NCI-H1930 (cell line): ENCODE data around the gene SLC6A11.

Experiments used
- DNase-seq, 2 experiments: peaks; one replicate each; lab custom pipeline; 2025; lab: John Stamatoyannopoulos, UW

SLC6A11 gene

GRCh38 chr3:10888518-10889090, 72.6 kb downstream of the SLC6A11 start:
- no peak for DNase-seq

- no peak for DNase-seq
Measured at GRCh38 chr3:10889206-10889960, 73.4 kb downstream of the SLC6A11 start.

- DNase-seq: no peak
Measured at GRCh38 chr3:10890665-10891064, 74.6 kb downstream of the SLC6A11 start.

GRCh38 chr3:10892622-10893021, 76.6 kb downstream of the SLC6A11 start:
- no peak for DNase-seq

- DNase-seq: no peak
Measured at GRCh38 chr3:10901296-10901945, 85.4 kb downstream of the SLC6A11 start.

- DNase-seq: no peak
Measured at GRCh38 chr3:10907262-10907661, 91.2 kb downstream of the SLC6A11 start.

- no peak for DNase-seq
Measured at GRCh38 chr3:10910367-10910766, 94.3 kb downstream of the SLC6A11 start.

- DNase-seq: no peak
Measured at GRCh38 chr3:10911350-10912002, 95.4 kb downstream of the SLC6A11 start.

GRCh38 chr3:10912786-10913185, 96.8 kb downstream of the SLC6A11 start:
- no peak for DNase-seq

- no peak for DNase-seq
Measured at GRCh38 chr3:10915376-10915775, 99.3 kb downstream of the SLC6A11 start.

GRCh38 chr3:10917176-10917575, 101.1 kb downstream of the SLC6A11 start:
- no peak for DNase-seq

GRCh38 chr3:10918011-10918410, 102.0 kb downstream of the SLC6A11 start:
- DNase-seq: no peak

GRCh38 chr3:10919636-10920035, 103.6 kb downstream of the SLC6A11 start:
- DNase-seq: no peak

- DNase-seq: no peak
Measured at GRCh38 chr3:10925436-10926255, 109.6 kb downstream of the SLC6A11 start.

GRCh38 chr3:10926256-10926810, 110.3 kb downstream of the SLC6A11 start:
- DNase-seq: no peak

GRCh38 chr3:10926811-10927521, 110.9 kb downstream of the SLC6A11 start:
- no peak for DNase-seq

GRCh38 chr3:10927551-10927950, 111.5 kb downstream of the SLC6A11 start:
- DNase-seq: no peak

- DNase-seq: no peak
Measured at GRCh38 chr3:10928407-10928960, 112.5 kb downstream of the SLC6A11 start.

GRCh38 chr3:10928961-10929471, 113.0 kb downstream of the SLC6A11 start:
- no peak for DNase-seq

- DNase-seq: no peak
Measured at GRCh38 chr3:10929978-10930665, 114.1 kb downstream of the SLC6A11 start.
